Central memory CD8-positive, alpha-beta T cell (primary cell): Measurements from ENCODE around the gene PEAK3.

Experiments
- ATAC-seq: fragments of 150-1000 bp; cut with Tn5 transposase; replicated peaks from 2 replicates; pipeline ENCODE4 v1.10.0; 2022; ENCODE audit warnings: mild to moderate bottlenecking, moderate FRiP score, moderate number of reproducible peaks; ENCODE audit not compliant: poor library complexity, severe bottlenecking; ENCODE audit errors: extremely low read depth
- DNase-seq, 2 donors: peaks; one replicate each; pipeline ENCODE4 v3.0.0; 2021; ENCODE audit warnings: low spot score in 2 of 2
- H3K27ac Mint-ChIP-seq: one replicate; pipeline ENCODE4 v1.8.0; 2022; ENCODE audit warnings: low read depth, mild to moderate bottlenecking, moderate library complexity, mixed read lengths
- H3K27me3 Mint-ChIP-seq: one replicate; pipeline ENCODE4 v1.8.0; 2022; ENCODE audit warnings: mixed read lengths
- H3K36me3 Mint-ChIP-seq: one replicate; pipeline ENCODE4 v1.8.0; 2022; ENCODE audit warnings: mild to moderate bottlenecking, moderate library complexity, mixed read lengths; ENCODE audit not compliant: insufficient read depth
- H3K4me1 Mint-ChIP-seq: one replicate; pipeline ENCODE4 v1.8.0; 2022; ENCODE audit warnings: mixed read lengths
- H3K4me3 Mint-ChIP-seq: one replicate; pipeline ENCODE4 v1.8.0; 2022; ENCODE audit warnings: mild to moderate bottlenecking, moderate library complexity, mixed read lengths
- H3K9me3 Mint-ChIP-seq: one replicate; pipeline ENCODE4 v1.8.0; 2022; ENCODE audit warnings: mixed read lengths

PEAK3 gene

GRCh38 chr19:2237051-2237868, 44.7 kb downstream of the PEAK3 start:
- H3K9me3 Mint-ChIP-seq: no peaks in the 10 kb centered on the region
- DNase-seq (no peak), ATAC-seq (no peak)
- H3K27me3 Mint-ChIP-seq: no peaks in the 10 kb centered on the region
- H3K4me1 Mint-ChIP-seq: peaks cover 72% of the 10 kb centered on the region
- peaks cover 49% of the 10 kb centered on the region for H3K36me3 Mint-ChIP-seq
- peak overlapping the region; percentile 91 for H3K4me3 Mint-ChIP-seq
- peak overlapping the region; percentile 99 for H3K27ac Mint-ChIP-seq

- no peaks in the 10 kb centered on the region for H3K27me3 Mint-ChIP-seq
- H3K9me3 Mint-ChIP-seq: no peaks in the 10 kb centered on the region
- DNase-seq (peak; percentile 99), ATAC-seq (peak; percentile 79)
- peak within 1 kb of the TSS; percentile 91 for H3K4me3 Mint-ChIP-seq
- H3K27ac Mint-ChIP-seq: peak within 1 kb of the TSS; percentile 99
- H3K36me3 Mint-ChIP-seq: peaks cover 44% of the 10 kb centered on the region
- peaks cover 68% of the 10 kb centered on the region for H3K4me1 Mint-ChIP-seq
These were observed 45.5 kb downstream of the PEAK3 start, which contains the start of the genes PLEKHJ1 and SF3A2 for GRCh38 chr19:2236314-2237050. Gene PLEKHJ1, minus strand, starts transcription at chr19:2236329. Its CDS starts 81 bp downstream, at chr19:2236248. Gene SF3A2, plus strand, starts transcription at chr19:2236824. Its CDS starts 6,595 bp downstream, at chr19:2243419.

GRCh38 chr19:2236064-2236313, 46.0 kb downstream of the PEAK3 start:
- Mint-ChIP-seq H3K4me3 (peak overlapping the region; percentile 91), H3K4me1 (peaks cover 63% of the 10 kb centered on the region), H3K27me3 (no peaks in the 10 kb centered on the region), H3K9me3 (no peaks in the 10 kb centered on the region), H3K36me3 (peaks cover 43% of the 10 kb centered on the region), H3K27ac (peak overlapping the region; percentile 99)
- no peak for DNase-seq
- ATAC-seq: no peak

GRCh38 chr19:2235381-2236063, 46.5 kb downstream of the PEAK3 start:
- peak overlapping the region; percentile 91 for H3K4me3 Mint-ChIP-seq
- H3K27ac Mint-ChIP-seq: peak overlapping the region; percentile 90
- peaks cover 58% of the 10 kb centered on the region for H3K4me1 Mint-ChIP-seq
- no peaks in the 10 kb centered on the region for H3K27me3 Mint-ChIP-seq
- no peaks in the 10 kb centered on the region for H3K9me3 Mint-ChIP-seq
- DNase-seq: no peak
- H3K36me3 Mint-ChIP-seq: peaks cover 46% of the 10 kb centered on the region
- no peak for ATAC-seq

GRCh38 chr19:2234996-2235380, 47.0 kb downstream of the PEAK3 start:
- Mint-ChIP-seq H3K36me3 (peaks cover 44% of the 10 kb centered on the region), H3K9me3 (no peaks in the 10 kb centered on the region), H3K27ac (peak overlapping the region; percentile 90), H3K27me3 (no peaks in the 10 kb centered on the region), H3K4me3 (peak overlapping the region; percentile 91), H3K4me1 (peaks cover 53% of the 10 kb centered on the region)
- ATAC-seq (no peak), DNase-seq (no peak)

GRCh38 chr19:2233601-2234280, 48.2 kb downstream of the PEAK3 start:
- H3K4me1 Mint-ChIP-seq: peaks cover 40% of the 10 kb centered on the region
- H3K27ac Mint-ChIP-seq: peak overlapping the region; percentile 76
- peaks cover 42% of the 10 kb centered on the region for H3K36me3 Mint-ChIP-seq
- ATAC-seq: no peak
- no peaks in the 10 kb centered on the region for H3K9me3 Mint-ChIP-seq
- DNase-seq: no peak
- no peaks in the 10 kb centered on the region for H3K27me3 Mint-ChIP-seq
- peak overlapping the region; percentile 91 for H3K4me3 Mint-ChIP-seq

- peaks cover 28% of the 10 kb centered on the region for H3K4me1 Mint-ChIP-seq
- H3K27ac Mint-ChIP-seq: peak overlapping the region; percentile 71
- H3K9me3 Mint-ChIP-seq: no peaks in the 10 kb centered on the region
- H3K4me3 Mint-ChIP-seq: no peak overlapping the region
- H3K36me3 Mint-ChIP-seq: peaks cover 33% of the 10 kb centered on the region
- ATAC-seq (no peak), DNase-seq (no peak)
- no peaks in the 10 kb centered on the region for H3K27me3 Mint-ChIP-seq
These were observed 49.5 kb downstream of the PEAK3 start for GRCh38 chr19:2232286-2233151.

GRCh38 chr19:2231621-2232221, 50.3 kb downstream of the PEAK3 start:
- H3K9me3 Mint-ChIP-seq: no peaks in the 10 kb centered on the region
- H3K4me1 Mint-ChIP-seq: peaks cover 24% of the 10 kb centered on the region
- no peaks in the 10 kb centered on the region for H3K27me3 Mint-ChIP-seq
- no peak for DNase-seq
- H3K4me3 Mint-ChIP-seq: no peak overlapping the region
- no peak for ATAC-seq
- H3K36me3 Mint-ChIP-seq: peaks cover 27% of the 10 kb centered on the region
- H3K27ac Mint-ChIP-seq: peak overlapping the region; percentile 71

- Mint-ChIP-seq H3K4me3 (no peak overlapping the region), H3K9me3 (no peaks in the 10 kb centered on the region), H3K36me3 (peaks cover 20% of the 10 kb centered on the region), H3K27me3 (no peaks in the 10 kb centered on the region), H3K4me1 (peaks cover 17% of the 10 kb centered on the region), H3K27ac (no peak overlapping the region)
- DNase-seq (no peak), ATAC-seq (no peak)
These were observed 51.0 kb downstream of the PEAK3 start for GRCh38 chr19:2230807-2231533.

GRCh38 chr19:2230033-2230531, 51.9 kb downstream of the PEAK3 start:
- no peak for DNase-seq
- Mint-ChIP-seq H3K27me3 (no peaks in the 10 kb centered on the region), H3K4me1 (peaks cover 13% of the 10 kb centered on the region), H3K36me3 (peaks cover 22% of the 10 kb centered on the region), H3K27ac (no peak overlapping the region), H3K9me3 (no peaks in the 10 kb centered on the region), H3K4me3 (no peak overlapping the region)
- ATAC-seq: no peak
